UCSD-AML1 (cell line): ENCODE data around the gene NCAPH2.

ENCODE experiments used
- DNase-seq: peaks from one replicate; lab custom pipeline; 2025; ENCODE audit not compliant: unreplicated experiment; lab: John Stamatoyannopoulos, UW

Gene NCAPH2

DNA sequence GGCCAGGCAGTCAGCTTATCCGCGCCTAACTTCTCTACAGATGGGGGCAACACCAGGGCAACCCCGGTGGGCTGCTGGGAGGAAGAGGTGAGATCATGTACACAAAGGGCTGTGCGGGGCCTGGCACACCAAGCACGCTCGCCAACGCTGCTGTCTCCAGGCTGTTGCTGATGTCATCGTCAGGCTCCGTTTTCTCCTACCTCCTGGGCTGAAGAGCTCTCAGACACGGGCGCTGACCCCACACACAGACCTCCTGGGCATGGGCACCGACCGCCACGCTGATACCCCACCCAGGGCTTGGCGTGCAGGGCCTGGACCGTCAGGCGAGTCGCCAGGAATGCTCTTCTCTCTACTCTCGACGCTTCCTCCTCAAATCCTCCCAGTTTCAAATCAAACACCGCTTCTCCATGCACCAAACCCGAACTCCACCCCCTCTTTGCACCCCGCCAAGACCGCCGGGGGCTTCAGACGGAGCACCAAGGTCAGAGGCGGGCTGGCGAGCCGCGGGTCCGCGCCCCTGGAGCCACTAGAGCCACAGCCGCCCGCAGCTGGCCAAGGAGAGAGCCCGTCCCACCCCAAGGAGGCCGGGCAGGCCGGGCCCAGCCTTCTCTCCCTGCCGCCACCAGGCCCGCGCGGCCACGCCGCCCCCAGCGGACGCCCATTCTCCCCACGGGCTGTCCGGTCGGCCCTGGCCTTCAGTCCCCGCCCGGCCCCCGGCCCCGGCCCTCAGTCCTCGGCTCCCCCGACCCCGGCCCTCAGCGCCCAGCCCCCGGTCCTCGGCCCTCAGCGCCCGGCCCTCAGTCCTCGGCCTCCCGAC lies 34.0 kb upstream of the NCAPH2 start:
- DNase-seq = no peak

DNA sequence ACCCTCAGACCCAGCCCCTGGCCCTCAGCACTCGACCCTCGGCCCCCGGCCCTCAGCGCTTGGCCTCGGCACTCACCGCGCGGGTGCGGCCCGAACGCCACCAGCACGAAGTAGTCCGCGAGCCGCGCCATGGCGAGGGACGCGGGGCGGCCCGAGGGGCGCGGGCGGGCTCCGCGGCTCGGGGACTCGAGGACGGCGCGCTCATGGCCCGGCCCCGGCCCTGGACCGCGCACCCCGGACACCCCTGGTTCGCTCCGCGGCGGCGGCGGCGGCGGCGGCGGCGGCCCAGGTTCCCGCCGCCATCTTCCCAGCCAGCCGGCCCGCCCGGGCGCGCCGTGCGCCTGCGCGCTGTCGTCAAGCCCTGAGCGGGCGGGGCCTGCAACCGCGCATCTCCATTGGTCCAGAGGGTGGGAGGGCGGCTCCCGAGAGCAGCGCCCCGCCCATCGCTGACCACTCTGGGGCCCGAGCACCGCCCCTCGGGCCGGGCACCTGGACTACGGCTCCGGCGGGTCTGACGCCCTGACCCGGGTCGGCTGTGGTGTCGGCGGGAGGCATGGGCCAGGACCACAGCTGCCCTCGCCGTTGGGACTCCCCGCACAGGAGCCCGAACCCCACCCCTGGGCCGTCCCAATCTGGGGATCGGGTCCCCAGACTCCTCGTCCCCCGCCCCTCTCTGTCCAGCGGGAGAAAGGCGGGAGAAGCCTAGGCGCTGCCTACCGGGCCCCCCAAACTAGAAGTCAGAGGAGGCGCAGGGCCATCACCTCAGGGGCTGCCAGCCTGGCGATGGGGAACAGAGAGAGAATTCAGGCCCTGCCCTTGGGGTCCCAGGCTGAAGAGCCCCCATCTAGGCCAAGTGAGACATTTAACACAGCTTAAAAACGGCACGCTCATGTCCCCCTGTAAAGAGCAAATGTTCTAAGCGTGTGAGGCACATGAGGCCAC lies 33.0 kb upstream of the NCAPH2 start, which contains the start of gene SBF1:
SBF1 (minus strand) TSS at position 326 of the 942 bp plus-strand sequence; CDS start at position 131, 195 bp downstream.
- peak; percentile 91 for DNase-seq

DNA sequence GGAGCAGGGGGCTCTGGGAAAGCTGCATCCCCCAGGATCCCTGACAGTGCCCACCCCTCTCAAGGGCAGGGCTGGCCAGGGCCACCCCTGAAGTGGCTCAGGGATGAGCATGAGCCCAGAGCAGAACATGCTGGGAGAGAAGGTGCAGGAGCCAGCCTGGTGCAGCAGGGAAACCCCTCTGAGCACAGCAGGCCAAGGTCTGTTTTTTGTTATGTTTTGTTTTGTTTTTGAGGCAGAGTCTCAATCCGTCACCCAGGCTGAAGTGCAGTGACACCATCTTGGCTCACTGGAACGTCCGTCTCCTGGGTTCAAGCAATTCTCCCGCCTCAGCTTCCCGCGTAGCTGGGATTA lies 32.4 kb upstream of the NCAPH2 start:
- DNase-seq = no peak

- no peak for DNase-seq
Observed at GRCh38 chr22:50476868-50477267, 31.2 kb upstream of the NCAPH2 start.

GRCh38 chr22:50477923-50478322 lies 30.1 kb upstream of the NCAPH2 start:
- DNase-seq = no peak

- DNase-seq = no peak
Observed at GRCh38 chr22:50479721-50480120, 28.3 kb upstream of the NCAPH2 start.

DNA sequence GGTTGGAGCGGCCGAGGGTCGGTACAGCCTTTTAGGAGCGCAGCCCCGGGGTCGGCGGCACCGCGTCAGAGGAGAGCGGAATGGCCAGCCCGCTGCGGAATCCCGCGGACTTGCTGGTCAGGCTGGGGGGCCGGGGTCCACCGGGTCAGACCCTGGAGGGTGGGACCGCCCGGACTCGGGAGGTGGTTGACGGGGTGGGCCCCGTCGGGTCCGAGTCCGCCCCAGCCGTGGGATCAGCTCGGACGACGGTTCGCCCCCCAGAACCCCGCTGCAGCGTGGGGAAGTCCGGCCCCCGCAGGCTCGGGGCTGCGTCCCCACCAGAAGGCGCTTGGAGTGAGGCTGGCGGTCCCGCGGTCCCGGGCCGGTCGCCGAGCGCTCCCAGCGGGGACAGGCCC lies 27.0 kb upstream of the NCAPH2 start:
- no peak for DNase-seq

- peak; percentile 66 for DNase-seq
Observed at GRCh38 chr22:50481440-50482106, 26.5 kb upstream of the NCAPH2 start, which contains the start of gene ADM2. Gene ADM2, plus strand, starts transcription at chr22:50481543. Its CDS starts 305 bp downstream, at chr22:50481848.

DNA sequence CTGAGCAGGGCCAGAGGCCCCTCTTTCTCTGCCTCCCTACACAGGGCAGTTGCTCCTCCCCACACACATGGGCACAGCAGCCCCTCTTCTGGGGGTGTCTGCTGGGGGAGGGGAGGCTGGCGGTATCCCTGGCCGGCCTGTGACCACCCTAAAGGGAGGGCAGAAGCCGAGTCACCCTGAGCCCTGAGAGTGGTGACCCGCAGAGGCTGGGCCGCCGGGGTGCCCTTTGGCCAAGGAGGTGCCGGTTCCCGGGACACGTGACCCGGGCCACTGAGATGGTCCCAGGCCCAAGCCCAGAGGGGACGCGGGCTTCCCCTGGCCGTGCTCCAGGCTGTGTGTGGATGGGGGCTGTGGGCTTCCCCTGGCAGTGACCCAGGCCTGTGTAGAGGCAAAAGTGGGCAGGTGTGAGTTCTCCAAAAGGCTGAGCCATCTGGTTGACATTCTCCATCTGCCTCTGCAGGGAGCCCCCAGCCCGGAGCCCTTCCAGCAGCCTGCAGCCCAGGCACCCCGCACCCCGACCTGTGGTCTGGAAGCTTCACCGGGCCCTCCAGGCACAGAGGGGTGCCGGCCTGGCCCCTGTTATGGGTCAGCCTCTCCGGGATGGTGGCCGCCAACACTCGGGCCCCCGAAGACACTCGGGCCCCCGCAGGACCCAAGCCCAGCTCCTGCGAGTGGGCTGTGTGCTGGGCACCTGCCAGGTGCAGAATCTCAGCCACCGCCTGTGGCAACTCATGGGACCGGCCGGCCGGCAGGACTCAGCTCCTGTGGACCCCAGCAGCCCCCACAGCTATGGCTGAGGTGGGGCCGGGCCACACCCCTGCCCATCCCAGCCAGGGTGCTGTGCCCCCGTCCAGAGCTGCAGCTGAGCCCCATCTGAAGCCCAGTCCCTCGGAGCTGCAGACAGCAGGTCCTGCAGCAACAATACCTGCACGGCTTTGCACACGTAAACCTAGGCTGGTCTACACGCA lies 25.6 kb upstream of the NCAPH2 start:
- DNase-seq = no peak

DNA sequence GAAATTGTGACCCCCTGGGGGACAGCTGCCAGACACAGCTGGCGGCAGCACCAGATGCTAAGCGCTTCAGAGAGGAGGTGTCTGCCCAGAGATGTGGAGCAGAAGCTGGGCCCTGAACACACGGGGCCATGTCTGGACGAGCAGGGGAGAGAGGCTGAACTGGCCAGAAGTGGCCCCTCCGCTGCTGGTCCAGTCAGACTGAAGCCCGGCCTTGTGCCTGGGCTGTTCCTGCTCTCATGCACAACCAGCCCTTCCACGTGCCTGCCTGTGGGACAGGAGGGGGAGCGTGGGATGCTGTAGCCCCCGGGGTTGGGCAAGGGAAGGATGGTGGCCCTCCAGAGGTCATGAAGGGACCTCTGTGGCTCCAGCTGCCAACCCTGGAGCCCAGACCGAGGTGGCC lies 24.9 kb upstream of the NCAPH2 start:
- no peak for DNase-seq

DNA sequence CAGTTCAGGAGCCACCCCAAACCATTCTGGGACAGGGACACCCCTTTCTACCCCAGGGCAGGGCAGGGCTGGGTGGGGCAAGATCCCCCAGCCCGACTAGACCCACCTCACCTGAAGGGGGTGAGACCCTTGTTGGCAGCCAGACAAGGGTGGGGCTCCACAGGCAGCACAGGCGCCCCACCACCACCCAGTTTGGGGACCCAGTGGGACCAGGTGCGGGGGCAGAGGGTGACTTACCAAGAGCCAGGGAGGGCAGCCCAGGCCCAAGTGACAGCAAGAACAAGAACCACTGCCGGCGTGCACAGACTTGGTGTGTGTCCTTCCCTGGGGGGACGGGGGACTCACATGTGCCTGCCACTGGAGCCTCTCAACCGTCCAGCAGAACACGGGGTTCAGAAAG lies 24.5 kb upstream of the NCAPH2 start:
- no peak for DNase-seq

DNA sequence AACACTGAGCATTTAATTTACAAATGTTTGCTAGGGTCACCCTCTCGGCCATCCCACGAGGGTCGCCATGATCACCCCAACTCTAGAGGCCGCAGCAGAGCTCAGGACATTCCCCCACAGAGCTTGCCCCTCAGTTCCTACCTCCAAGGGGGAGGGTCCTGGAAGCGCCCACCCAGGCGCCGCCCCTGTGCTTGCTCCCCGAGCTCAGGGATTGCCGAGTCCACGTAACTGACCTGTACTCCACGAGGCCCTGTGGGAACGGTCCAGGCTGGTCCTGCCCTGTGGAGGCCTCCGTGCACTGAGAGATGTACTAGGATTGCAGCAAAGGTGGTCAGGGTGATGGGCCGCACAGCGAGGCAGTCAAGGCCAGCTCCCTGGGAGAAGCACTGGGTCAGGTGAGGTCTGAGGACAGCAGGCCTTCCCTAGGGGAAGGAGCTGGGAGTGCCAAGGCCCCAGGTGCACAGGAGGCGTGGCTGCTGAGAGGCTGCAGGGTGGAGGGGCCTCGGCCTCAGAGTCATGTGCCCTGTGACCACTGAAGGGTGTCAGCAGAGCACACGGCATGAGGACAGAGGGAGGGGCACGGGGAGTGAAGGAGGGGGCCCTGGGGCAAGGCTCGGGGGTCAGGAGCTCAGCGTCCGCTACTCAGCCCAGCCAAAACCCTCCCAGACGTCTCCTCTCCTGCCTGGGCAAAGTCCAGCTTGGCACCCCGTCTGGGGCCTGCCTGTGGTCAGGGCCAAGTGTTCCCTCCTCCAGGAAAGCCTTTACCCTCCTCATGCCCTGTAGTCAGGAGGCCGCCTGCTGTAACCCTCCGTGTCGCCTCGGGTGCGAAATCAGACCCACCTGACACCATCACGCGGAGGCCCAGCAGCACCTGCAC lies 23.8 kb upstream of the NCAPH2 start:
- DNase-seq = no peak

DNA sequence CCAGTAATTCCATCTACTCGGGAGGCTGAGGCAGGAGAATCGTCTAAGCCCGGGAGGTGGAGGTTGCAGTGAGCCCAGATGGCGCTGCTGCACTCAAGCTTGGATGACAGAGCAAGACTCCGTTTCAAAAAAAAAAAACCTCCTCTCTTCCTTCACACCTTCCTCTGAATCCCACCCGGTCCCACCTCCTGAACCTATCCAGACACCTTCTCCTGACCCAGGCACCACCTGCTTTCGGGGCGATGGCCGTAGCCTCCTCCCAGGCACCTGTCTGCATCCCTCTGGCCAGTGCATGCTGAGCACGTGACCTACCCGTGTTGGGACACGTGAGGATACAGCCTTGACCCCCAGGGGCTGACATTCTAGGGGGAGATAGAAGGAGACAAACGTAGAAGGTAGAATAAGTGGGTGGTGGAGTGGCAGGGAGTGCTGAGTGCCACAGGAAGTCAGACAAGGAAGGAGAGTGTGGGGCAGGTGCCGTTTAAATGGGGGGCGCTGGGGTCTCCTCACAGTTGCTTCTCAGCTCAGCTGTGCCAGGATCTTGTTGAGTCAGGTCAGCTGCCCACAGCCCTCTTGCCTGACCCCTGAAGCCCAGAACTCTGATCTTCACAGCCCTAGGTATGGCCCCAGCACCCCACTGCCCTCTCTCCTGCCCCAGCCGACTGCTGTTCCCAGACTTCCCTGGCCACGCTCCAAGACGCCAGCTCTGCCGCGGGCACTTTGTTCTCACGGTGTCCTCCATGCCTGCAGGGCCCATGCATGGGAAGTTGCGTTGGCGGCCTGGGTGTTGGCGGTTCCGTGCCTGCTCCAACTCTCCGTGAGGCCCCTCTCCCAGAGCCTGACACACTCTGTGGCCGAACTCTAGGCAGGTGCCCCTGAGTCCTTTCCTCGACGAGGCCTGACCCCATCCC lies 22.5 kb upstream of the NCAPH2 start:
- no peak for DNase-seq

- DNase-seq = no peak
Observed at GRCh38 chr22:50486561-50487289, 21.3 kb upstream of the NCAPH2 start, which contains the start of gene MIOX. Gene MIOX, plus strand, starts transcription at chr22:50486859. Its CDS starts 39 bp downstream, at chr22:50486898.

DNA sequence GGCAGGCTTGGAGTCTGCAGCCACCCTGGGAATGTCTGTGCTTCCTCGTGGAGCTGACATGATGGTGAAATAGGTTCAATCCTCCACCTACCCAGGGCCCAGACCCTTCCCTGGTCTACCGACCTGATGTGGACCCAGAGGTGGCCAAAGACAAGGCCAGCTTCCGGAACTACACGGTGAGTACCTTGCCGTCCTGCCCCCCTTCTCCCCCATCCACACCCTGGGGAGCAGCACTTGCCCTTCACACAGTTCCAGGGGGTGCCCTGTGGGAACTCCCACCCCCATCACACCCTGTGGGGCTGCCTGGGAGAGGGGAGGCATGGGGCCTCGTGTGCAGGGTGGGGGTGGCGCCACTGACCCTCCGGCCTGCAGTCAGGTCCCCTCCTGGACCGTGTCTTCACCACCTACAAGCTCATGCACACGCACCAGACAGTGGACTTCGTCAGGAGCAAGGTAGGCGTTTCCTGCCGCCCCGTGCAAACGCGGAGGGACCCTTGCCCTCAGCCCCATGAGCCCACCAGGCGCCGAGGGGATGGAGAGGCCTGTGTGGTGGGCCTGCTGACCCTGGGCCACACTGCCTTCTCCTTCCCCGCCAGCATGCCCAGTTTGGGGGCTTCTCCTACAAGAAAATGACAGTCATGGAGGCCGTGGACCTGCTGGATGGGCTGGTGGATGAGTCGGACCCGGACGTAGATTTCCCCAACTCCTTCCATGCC lies 20.6 kb upstream of the NCAPH2 start:
- DNase-seq = no peak

DNA sequence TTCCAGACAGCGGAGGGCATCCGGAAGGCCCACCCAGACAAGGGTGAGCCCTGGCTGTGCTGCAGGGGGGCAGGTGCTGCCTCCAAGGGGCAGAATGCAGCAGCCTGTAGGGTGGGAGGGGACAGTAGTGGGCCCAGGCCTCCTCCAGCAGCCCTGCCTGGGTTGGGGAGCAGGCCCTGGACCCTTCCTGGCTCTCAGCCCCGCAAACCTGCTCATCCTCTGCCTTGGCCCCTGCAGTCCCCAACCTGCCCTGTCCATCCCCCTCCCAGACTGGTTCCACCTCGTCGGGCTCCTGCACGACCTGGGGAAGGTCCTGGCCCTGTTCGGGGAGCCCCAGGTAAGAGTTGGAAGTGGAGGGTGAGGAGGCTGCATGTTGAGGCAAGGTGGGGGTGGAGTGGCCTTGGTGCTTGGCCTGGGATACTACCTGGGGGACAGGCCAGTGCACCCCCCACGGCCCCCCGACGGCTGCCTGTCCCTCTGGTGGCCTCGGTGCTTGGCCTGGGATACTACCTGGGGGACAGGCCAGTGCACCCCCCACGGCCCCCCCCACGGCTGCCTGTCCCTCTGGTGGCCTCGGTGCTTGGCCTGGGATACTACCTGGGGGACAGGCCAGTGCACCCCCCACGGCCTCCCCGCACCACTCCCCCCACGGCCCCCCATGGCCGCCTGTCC lies 19.9 kb upstream of the NCAPH2 start:
- DNase-seq = no peak
